T-helper 2 cell treated with Interferon-gamma antibody and Interleukin-4, amounts not matched to agents 5 μg/mL and 100 μg/mL, for 36 hours (primary cell): ENCODE data around the gene SLAMF7.
"Not testable (repeated sequence)": the region's sequence is repeated elsewhere in the genome, so short reads cannot be mapped to it uniquely, and the experiment has no call there.

ENCODE experiments used
- DNase-seq: peaks from one replicate; pipeline ENCODE4 v3.0.0; 2021; ENCODE audit warnings: low spot score
- H3K27ac Mint-ChIP-seq: one replicate; pipeline ENCODE4 v1.8.0; 2021; ENCODE audit warnings: mild to moderate bottlenecking, mixed read lengths
- H3K27me3 Mint-ChIP-seq: one replicate; pipeline ENCODE4 v1.8.0; 2021; ENCODE audit warnings: low read depth, mixed read lengths
- H3K36me3 Mint-ChIP-seq: one replicate; pipeline ENCODE4 v1.8.0; 2021; ENCODE audit warnings: low read depth, mixed read lengths
- H3K4me1 Mint-ChIP-seq: one replicate; pipeline ENCODE4 v1.8.0; 2021; ENCODE audit warnings: low read depth, mixed read lengths
- H3K4me3 Mint-ChIP-seq: one replicate; pipeline ENCODE4 v1.8.0; 2022; ENCODE audit warnings: mild to moderate bottlenecking, moderate library complexity, mixed read lengths
- H3K9me3 Mint-ChIP-seq: one replicate; pipeline ENCODE4 v1.8.0; 2021; ENCODE audit warnings: mixed read lengths

The SLAMF7 gene

GRCh38 chr1:160711602-160712311 is 27.3 kb upstream of the SLAMF7 start, which contains the start of gene CD48:
CD48 (minus strand) TSS chr1:160711822; CDS start chr1:160711763, 59 bp downstream.
- peaks cover 27% of the 10 kb centered on the region for H3K4me1 Mint-ChIP-seq
- no peaks in the 10 kb centered on the region for H3K9me3 Mint-ChIP-seq
- no peaks in the 10 kb centered on the region for H3K27me3 Mint-ChIP-seq
- peak; percentile 54 for DNase-seq
- no peak within 1 kb of the TSS for H3K27ac Mint-ChIP-seq
- H3K36me3 Mint-ChIP-seq = peaks cover 9% of the 10 kb centered on the region
- H3K4me3 Mint-ChIP-seq = no peak within 1 kb of the TSS

GRCh38 chr1:160712525-160713080 is 26.4 kb upstream of the SLAMF7 start:
- H3K27me3 Mint-ChIP-seq, H3K27ac Mint-ChIP-seq, H3K4me3 Mint-ChIP-seq: not testable (repeated sequence)

DNA sequence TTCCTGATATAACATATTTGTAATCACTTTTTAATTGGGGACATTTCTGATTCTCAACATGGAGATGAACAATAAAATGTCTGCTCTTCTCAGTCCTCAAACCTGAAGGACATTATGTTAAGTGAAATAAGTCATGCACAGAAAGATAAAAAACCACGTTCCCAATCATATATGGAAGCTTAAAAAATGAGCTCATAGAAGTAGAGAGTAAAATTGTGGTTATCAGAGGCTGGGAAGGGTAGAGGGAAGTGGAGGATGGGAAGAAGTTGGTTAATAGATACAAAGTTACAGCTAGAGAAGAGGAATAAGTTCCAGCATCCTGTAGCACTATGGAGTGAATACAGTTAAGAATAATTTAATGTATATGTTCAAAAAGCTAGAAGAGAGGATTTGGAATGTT is 25.9 kb upstream of the SLAMF7 start:
- no peaks in the 10 kb centered on the region for H3K9me3 Mint-ChIP-seq
- H3K4me3 Mint-ChIP-seq = no peak overlapping the region
- no peak overlapping the region for H3K27ac Mint-ChIP-seq
- no peak for DNase-seq
- H3K27me3 Mint-ChIP-seq = no peaks in the 10 kb centered on the region
- peaks cover 9% of the 10 kb centered on the region for H3K36me3 Mint-ChIP-seq
- H3K4me1 Mint-ChIP-seq = peaks cover 36% of the 10 kb centered on the region

More at GRCh38 chr1:160712525-160713080, 26.4 kb upstream of the SLAMF7 start:
- DNase-seq = peak; percentile 52
- H3K9me3 Mint-ChIP-seq, H3K36me3 Mint-ChIP-seq: not testable (repeated sequence)
- peaks cover 34% of the 10 kb centered on the region for H3K4me1 Mint-ChIP-seq

- H3K27me3 Mint-ChIP-seq, H3K36me3 Mint-ChIP-seq, DNase-seq, H3K27ac Mint-ChIP-seq, H3K9me3 Mint-ChIP-seq, H3K4me3 Mint-ChIP-seq: not testable (repeated sequence)
- peaks cover 36% of the 10 kb centered on the region for H3K4me1 Mint-ChIP-seq
These were observed 24.9 kb upstream of the SLAMF7 start for GRCh38 chr1:160714034-160714648.

DNA sequence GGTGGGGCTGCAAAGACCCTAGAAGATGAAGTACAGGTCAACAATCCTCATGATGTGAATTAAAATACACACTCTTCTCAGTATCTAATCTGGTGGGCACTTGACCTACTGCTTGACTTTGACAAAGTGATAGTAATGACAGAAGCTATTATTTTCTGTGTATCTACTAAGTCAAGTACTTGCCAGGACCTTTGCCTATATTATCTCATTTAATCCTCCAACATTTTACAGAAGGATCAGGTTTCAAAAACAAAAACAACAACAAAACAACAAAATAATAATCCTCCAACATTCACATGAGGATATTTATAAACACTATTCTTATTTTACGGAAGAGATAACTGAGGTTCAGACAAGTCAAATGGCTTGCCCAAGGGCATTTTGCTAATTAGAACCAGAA is 23.0 kb upstream of the SLAMF7 start:
- peaks cover 45% of the 10 kb centered on the region for H3K4me1 Mint-ChIP-seq
- no peaks in the 10 kb centered on the region for H3K27me3 Mint-ChIP-seq
- peaks cover 3% of the 10 kb centered on the region for H3K36me3 Mint-ChIP-seq
- no peaks in the 10 kb centered on the region for H3K9me3 Mint-ChIP-seq
- no peak overlapping the region for H3K4me3 Mint-ChIP-seq
- no peak for DNase-seq
- no peak overlapping the region for H3K27ac Mint-ChIP-seq

DNA sequence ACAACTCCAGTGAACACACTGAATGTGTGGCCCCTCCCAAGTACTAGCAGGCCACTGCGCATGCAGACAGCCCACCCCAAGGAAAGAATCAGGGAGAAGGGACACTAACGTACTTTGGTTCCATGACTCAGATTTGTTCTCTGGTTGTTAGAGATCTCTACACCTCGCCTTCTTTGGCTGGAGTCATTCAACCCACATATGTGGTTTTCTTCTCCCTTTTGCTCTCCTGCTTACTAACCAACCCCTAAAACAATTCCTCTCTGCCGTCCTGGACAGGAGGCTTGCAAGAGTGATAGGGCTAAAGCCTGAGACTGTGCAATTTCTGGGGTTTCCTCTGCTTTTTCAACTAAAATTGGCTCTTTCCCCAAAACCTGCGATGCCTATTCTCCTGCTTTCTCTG is 21.7 kb upstream of the SLAMF7 start:
- Mint-ChIP-seq H3K27me3 (no peaks in the 10 kb centered on the region), H3K4me1 (peaks cover 42% of the 10 kb centered on the region), H3K9me3 (no peaks in the 10 kb centered on the region), H3K27ac (no peak overlapping the region), H3K36me3 (peaks cover 2% of the 10 kb centered on the region), H3K4me3 (no peak overlapping the region)
- no peak for DNase-seq

GRCh38 chr1:160718210-160718609 is 20.8 kb upstream of the SLAMF7 start:
- Mint-ChIP-seq H3K27me3 (no peaks in the 10 kb centered on the region), H3K4me1 (peaks cover 42% of the 10 kb centered on the region), H3K27ac (no peak overlapping the region), H3K36me3 (peaks cover under 1% of the 10 kb centered on the region), H3K9me3 (no peaks in the 10 kb centered on the region), H3K4me3 (no peak overlapping the region)
- DNase-seq = no peak

- Mint-ChIP-seq H3K4me3 (no peak overlapping the region), H3K36me3 (no peaks in the 10 kb centered on the region), H3K9me3 (no peaks in the 10 kb centered on the region), H3K4me1 (peaks cover 53% of the 10 kb centered on the region), H3K27ac (no peak overlapping the region), H3K27me3 (no peaks in the 10 kb centered on the region)
- DNase-seq = no peak
These were observed 18.5 kb upstream of the SLAMF7 start for GRCh38 chr1:160720356-160721085.

- Mint-ChIP-seq H3K4me1 (peaks cover 48% of the 10 kb centered on the region), H3K36me3 (no peaks in the 10 kb centered on the region), H3K9me3 (no peaks in the 10 kb centered on the region), H3K27ac (no peak overlapping the region), H3K27me3 (no peaks in the 10 kb centered on the region), H3K4me3 (no peak overlapping the region)
- no peak for DNase-seq
These were observed 17.6 kb upstream of the SLAMF7 start for GRCh38 chr1:160721473-160721872.

- no peak for DNase-seq
- Mint-ChIP-seq H3K9me3 (no peaks in the 10 kb centered on the region), H3K4me1 (peaks cover 37% of the 10 kb centered on the region), H3K27me3 (no peaks in the 10 kb centered on the region), H3K36me3 (no peaks in the 10 kb centered on the region), H3K4me3 (peak overlapping the region; percentile 21), H3K27ac (peak overlapping the region; percentile 55)
These were observed 16.3 kb upstream of the SLAMF7 start for GRCh38 chr1:160722726-160723125.

- H3K9me3 Mint-ChIP-seq = no peaks in the 10 kb centered on the region
- H3K36me3 Mint-ChIP-seq = no peaks in the 10 kb centered on the region
- no peak for DNase-seq
- no peaks in the 10 kb centered on the region for H3K27me3 Mint-ChIP-seq
- H3K4me1 Mint-ChIP-seq = peaks cover 36% of the 10 kb centered on the region
- no peak overlapping the region for H3K4me3 Mint-ChIP-seq
- H3K27ac Mint-ChIP-seq = no peak overlapping the region
These were observed 15.7 kb upstream of the SLAMF7 start for GRCh38 chr1:160723332-160723731.

- H3K36me3 Mint-ChIP-seq = no peaks in the 10 kb centered on the region
- H3K27ac Mint-ChIP-seq = peak overlapping the region; percentile 47
- H3K9me3 Mint-ChIP-seq = no peaks in the 10 kb centered on the region
- DNase-seq = no peak
- no peaks in the 10 kb centered on the region for H3K27me3 Mint-ChIP-seq
- H3K4me3 Mint-ChIP-seq = no peak overlapping the region
- H3K4me1 Mint-ChIP-seq = peaks cover 34% of the 10 kb centered on the region
These were observed 14.4 kb upstream of the SLAMF7 start for GRCh38 chr1:160724465-160725242.

- Mint-ChIP-seq H3K36me3 (no peaks in the 10 kb centered on the region), H3K9me3 (no peaks in the 10 kb centered on the region), H3K4me3 (no peak overlapping the region), H3K4me1 (peaks cover 27% of the 10 kb centered on the region), H3K27ac (no peak overlapping the region), H3K27me3 (no peaks in the 10 kb centered on the region)
- DNase-seq = no peak
These were observed 12.9 kb upstream of the SLAMF7 start for GRCh38 chr1:160726114-160726497.
